NCI-H2227 treated with DMSO at 0.1 percent for 48 hours (cell line): Measurements from ENCODE around the gene GOSR2.
"Not testable (repeated sequence)": the region's sequence is repeated elsewhere in the genome, so short reads cannot be mapped to it uniquely, and the experiment has no call there.

Experiments
- DNase-seq: peaks from one replicate; lab custom pipeline; 2025; lab: John Stamatoyannopoulos, UW

GOSR2 gene

DNA sequence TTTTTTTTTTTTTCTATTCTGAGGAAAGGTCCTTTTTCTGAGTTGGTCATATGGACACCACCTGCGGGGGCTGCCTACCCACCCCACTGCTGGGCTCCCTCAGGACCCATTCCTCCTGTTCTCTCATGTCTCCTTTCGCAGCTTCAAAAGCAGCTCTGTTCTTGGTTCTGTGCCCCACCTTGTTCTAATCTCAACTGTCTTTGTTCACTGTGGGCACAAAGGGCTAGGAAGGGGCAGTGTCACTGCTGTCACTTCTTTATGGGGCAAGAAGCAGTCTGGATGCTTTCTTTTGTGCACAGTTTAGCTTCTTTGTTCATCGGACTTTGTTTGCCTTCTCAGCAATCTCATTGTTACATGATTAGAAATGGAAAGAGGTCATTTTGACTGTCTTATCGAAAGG is 7.1 kb downstream of the GOSR2 start:
- DNase-seq = no peak

DNA sequence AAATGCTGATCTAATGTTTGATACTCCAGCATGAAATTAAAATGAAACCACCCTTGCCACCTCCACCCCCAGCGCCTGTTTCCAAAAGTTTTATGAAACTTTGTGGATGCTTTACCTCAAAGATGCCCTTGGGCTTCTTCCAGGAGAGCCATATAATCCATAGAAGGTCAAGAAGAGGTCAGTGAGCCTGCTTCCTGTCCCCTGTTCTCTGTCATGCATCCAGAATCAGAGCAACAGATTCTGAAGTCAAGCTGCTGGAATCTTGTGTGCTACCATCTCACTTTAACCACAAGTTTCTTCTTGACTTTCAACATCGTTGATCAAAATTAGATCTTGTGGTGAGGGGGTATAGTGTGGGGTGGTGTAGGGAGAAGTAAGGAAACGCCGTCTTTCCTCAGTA is 8.6 kb downstream of the GOSR2 start:
- DNase-seq = no peak

DNA sequence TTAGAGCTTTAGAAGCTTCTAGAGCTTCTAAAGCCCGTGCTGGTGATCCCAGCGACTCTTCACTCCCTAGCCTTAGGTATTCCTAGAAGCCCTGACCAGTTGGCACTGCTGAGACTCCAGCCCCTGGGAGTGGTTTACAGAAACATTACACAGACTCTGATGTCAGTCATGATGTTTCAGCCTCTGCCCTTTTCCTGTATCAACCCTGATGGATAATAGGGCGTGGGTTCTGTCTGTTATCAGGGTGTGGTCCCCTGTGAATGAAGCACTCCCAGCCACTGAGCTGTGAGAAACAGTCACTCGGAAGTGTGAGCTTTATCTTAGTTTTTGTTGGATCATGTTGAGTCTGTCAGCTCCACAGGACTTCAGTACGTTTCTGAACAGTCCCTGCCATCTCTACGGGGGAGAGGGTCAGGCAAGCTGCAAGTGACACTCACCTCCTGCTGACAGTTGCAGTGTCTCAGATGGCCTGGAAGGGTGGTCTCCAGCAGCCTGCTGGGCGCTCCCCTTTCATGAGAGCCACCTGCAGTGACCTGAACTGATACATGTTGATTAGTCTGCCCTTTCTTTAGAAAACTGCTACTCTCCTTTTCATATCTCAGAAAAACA is 12.8 kb downstream of the GOSR2 start:
- DNase-seq = no peak

DNA sequence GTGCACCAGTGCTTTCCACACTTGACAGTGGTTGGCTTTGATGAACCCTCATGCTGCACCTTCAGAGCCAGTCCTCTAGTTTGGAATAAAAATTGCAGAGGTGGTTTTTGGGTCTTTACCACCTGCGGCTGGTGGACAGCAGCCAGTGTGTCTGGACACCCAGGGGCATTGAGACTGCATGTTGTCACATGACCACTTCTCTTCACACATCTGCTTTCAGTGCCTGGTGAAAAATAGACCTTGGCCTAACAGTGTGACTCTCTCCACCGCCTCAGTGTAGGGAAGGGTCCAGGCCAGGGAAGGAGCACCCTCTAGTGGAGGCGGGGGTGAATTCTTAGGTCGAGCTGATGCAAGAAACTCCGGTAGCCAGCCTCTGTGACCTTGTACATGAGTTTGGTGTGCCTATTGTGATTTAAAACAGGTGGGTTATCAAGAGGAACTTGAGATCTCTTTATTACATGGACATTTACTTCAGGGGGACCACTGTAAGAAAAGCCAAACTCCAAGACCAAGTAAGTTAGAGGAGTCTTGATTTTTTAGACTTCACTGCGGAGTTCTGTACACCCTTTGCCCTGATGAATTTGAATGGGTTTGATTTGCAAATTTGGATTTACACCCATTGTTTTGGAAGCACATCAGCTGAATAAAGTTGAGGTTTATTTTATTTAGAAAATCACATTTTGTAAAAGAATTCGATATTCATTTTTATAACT is 17.9 kb downstream of the GOSR2 start:
- peak; percentile 76 for DNase-seq

DNA sequence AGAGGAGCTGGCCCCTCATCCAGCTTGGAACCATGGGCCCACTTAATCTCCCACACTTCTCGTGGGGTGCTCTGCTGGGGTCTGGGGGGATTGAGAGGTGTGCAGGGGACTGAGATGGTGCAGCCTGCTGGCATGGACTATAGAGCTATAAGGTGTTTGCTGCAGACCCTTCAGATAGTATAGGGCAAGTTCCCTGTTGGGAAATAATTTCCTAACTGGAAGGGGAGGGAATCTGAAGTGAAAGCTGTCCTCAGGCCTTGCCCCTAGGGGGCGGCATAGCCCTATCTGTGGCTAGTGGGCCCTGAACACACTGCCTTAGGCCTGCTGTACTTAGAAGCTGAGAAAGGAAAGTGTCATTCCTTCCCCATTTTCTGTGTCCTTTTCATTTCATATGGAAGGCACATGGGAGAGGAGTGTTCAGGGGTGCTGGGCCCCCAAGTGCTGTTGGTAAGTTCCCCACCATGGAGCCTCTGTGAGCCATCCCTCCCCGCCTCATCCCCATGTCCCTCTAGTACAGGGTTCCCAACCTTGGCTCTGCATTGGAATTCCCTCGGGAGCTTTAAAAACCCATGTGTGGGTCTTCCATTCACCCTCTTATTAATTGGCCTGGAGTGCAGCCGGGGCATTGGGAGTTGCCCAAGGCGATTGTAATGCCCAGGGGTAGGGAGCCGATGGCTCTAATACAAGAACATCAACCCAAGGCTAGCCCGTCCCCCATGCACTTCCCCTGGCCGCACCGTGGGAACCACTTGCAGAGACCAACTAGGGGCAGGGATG is 19.7 kb downstream of the GOSR2 start:
- peak; percentile 73 for DNase-seq

DNA sequence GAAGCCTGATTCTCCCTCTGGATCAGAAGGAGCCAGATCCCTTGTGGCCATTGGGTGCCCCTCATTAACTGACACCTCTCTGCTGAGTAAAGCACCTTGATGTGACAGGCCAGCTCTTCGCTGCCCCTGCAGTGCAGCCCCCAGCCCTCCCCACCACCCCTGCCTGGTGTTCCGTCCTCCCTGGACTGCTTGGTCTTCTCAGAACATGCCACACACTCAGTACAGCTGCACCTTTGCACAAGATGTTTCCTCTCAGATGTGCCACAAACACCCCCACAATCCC is 20.2 kb downstream of the GOSR2 start:
- no peak for DNase-seq

DNA sequence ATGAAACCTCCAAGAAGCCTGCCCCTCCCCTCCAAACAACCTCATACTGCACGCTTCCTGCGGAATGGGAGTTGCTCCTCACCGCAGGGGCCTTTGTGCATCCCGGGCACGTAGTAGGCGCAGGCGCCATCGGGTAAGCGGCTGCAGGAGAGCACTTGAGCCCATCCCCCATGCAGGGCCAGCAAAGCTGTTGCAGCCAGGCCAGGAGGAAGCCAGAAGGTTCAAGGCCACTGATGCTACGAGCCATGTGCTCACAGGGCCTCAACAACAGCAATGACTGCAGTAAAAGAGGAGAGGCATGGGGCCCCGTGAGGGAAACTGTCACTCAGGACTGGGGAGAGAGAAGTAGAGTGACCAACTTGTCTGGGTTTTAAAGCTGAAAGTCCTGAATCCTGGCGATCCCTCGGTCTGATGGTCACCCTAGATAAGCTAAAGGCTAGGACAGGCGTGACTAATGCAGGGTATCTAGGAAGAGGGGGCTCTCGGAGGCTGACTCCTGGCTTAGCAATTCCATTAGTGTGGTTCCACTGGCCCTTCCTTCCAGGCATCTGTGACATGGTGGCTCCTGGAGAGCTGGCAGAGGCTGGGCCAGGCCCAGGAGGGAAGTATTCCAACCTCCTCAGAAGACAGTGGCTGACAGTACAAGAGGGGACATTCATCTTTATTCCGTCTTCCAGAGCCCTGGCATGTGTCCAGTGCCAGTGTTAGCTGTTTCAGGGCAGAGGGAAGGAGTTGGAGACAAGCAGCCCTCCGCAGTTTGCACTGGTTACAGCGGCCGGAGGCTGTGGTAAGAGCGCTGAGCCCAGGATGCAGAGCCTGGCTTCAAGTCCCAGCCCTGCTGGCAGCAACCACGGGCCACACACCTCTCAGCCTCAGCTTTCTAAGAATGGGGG is 20.8 kb downstream of the GOSR2 start:
- peak; percentile 20 for DNase-seq

DNA sequence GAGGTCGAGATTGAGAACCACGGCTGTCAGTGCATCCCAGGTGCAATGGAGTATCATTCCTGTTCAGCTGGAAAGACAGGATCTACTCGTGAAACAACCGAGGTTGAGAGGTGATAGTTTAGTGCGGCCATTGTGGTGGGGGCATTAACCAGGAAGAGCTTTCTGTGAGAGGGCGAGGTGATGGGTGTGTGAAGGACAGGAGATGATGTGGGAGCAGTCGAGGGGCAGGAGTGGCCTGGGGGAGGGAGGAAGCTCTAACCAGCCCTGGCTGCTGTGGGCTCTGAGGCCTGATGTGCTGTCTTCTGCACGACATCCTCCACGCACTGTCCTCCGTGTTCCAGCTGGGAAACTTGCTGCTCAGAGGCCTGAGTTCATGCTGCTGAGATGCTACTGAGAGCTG is 22.0 kb downstream of the GOSR2 start:
- DNase-seq = no peak

DNA sequence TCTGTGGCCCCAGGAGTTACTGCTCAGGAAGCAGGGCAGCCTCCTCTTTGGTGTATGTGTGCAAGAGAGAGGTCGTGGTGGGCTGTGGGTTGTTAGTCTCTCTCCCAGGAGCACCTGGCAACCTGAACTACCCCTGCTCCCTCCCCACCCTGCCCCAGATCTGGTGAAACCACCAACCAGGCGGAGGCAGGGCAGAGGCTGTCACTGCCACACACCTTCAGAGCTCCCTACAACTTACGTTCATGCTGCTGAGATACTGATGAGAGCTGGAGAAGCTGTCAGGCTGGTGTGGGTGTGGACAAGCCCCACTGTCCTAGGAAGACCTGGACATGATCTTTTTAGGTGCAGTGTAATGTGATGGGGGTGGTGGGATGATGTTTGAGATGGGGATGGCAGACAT is 24.3 kb downstream of the GOSR2 start:
- no peak for DNase-seq

DNA sequence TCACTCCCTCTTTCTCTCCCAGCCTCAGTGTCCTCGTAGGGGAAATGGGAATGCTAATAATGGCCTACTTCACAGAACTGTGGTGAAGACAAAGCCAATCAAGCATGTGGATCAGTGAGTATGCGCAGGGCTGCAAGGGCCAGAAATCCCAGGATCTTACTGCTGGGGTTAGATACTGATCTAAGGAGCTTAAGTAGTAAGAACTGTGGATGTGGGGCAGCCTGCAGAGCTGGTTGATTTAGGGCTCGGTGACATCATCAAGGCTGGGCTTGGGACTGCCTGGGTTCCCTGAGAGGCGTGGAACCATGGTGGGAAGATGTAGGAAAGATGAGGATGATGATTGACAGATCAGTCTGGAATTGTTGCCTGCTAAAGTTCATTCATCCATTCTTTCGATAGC is 25.6 kb downstream of the GOSR2 start:
- no peak for DNase-seq

DNA sequence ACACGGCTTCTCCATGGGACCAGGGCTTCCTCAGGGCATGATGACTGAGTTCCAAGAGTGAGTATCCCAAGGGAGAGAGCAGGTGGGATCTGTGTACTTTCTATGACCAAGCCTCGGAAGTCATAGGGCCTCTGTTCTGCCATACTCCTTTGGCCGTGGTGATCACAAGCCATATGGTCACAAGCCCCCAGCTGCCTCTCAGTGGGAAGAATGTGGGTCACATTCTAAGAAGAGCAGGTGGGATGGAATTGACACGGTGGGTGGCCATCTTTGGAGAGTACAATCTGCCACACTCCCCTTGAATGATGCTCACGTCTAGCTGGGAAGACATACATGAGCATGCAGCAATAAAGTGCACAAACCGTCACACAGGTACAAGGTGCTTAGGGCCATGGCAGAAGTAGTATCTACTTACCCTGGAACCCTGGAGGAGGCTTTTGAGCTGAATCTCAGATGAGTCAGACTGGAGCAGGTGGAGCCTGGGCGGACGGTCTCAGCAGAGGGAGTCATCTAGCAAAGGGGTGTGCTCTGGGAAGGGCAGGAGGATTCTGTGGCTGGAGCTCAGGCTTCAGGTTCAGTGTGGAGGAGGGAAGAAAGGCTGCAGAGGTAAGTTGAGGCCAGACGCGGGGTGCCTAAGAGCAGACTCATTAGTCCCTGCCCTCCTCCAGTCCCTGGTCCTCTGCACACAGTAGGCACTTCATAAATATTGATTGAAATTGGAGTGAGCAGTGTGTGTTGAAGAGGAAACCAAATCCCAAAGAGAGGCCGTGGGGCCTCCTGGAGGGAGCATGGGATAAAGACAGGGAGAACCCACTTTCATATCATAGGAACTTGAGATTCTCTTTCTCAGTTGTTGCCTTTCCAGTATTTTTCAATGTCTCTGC is 26.6 kb downstream of the GOSR2 start:
- DNase-seq = no peak

DNA sequence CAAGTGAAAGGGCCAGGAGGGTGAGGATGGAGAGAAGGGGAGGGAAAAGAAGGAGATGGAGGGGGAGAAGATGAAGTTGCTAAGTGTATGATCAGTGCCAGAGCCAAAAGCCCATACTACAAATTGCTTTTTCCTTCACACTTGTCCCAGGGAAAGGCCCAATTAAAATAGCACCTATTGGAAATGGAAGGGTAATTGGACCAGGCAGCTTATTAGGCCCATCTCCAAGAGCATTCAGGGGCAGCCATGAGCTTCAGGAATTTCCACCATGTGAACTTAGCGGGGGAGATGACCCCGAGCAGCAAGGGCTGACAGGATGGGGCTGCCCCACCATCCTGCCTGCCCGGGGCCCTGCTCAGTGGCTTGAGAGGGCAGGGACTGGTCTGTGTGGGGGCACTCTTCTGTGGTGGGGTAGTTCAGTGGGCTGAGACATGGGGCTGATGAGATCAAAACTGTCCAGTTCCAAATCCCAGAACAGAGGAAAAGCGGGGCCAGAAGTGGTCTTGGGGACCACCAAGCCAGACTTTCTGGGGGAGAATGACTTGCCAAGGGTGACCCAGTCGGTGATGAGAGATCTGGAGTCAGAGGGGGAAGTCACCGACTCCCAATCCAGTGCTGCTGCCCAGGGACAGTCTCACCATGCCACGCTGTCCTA is 27.5 kb downstream of the GOSR2 start:
- no peak for DNase-seq

DNA sequence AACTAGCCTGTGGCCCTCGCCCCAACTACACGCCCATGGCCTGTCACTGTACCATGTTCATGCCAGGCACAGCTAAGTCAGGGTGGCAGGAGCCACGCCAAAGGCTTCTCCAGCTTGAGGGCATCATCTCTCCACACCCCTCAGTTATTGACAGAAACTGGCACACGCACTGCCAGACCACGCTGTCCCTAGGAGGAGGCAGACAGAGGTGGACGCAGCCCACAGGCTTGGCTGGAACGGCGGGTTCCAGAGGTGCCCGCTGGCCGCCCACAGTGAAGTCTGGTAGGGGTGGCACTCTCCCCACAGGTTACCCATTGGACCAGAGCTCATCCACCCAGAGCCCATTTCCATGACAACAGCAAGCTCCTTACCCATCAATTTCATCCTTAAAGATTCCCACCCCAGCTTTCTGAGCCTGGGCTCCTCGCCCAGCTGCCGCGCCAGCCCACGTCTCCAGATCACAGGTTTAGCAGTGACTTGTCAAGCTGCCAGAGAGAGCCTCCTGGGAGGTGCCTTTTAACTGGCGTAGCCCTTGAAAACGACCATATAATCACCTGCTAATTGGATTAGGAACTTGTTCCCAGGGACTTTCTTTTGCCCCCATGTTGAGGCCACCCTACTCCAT is 28.1 kb downstream of the GOSR2 start:
- peak; percentile 61 for DNase-seq

DNA sequence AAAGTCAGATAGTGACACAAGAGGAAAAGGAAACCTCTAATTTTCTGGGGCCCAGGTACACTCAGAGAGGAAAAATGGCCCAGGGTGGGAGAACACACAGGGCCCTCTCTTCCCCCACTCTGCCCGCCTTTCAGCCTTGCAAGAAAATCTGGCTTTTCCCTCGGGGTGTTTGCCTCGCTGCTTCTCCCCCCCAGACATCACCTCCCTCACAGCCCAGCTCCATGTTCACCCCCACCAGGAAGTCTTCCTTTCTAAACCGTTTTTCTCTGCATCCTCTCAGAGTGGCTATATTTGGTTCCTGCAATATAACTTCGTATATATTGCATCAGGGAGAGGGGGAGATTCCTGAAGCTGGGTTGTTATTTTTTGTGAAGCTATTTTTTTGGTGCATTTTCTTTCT is 28.7 kb downstream of the GOSR2 start:
- no peak for DNase-seq

DNA sequence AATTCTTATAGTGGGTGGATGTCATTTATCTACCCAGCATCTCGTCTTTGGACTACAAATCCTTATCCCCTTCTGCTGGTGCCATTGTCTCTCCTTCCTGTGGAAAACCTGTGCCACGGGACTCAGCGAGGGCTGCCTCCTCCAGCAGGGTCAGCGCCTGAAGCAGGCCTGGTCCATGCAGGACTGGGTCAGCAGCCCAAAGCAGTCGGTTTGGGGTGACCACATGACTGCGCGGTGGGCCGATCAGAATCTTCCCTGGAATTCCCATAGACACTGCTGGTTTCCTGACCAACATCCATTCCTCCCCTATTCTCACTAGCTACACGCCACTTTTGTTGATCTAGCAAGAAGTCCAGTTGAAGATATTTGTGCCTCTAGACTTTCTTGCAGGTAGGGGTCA is 29.2 kb downstream of the GOSR2 start:
- no peak for DNase-seq

DNA sequence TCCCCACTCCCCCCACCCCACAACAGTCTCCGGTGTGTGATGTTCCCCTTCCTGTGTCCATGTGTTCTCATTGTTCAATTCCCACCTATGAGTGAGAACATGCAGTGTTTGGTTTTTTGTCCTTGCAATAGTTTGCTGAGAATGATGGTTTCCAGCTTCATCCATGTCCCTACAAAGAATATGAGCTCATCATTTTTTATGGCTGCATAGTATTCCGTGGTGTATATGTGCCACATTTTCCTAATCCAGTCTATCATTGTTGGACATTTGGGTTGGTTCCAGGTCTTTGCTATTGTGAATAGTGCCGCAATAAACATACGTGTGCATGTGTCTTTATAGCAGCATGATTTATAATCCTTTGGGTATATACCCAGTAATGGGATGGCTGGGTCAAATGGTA is 30.2 kb downstream of the GOSR2 start:
- not testable (repeated sequence) for DNase-seq

DNA sequence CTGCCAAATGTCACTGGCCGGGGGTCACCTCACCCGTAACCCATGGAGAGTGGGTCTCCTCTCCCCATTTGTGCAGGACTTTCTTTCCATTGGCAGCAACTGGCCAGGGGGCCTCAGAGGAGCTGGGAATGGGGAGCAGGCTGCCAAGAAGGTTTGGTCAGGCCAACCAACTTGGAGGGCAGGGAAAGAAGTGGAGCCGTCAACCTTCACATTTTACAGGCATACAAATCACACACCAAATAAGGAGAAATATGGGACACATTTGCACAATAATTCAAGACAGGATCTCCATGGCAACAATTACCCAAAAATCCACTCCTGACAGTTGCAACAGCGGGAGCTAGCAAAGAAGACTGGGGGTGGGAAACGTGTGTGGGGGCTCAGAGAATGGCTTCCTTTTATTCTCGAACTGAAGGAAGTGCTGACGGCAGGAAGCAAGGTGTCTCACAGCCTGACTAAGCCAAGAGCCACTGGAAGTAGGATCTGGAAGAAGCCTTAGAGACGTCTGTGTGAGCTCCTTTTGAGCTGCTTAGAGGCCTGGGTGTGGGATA is 35.2 kb downstream of the GOSR2 start:
- no peak for DNase-seq

DNA sequence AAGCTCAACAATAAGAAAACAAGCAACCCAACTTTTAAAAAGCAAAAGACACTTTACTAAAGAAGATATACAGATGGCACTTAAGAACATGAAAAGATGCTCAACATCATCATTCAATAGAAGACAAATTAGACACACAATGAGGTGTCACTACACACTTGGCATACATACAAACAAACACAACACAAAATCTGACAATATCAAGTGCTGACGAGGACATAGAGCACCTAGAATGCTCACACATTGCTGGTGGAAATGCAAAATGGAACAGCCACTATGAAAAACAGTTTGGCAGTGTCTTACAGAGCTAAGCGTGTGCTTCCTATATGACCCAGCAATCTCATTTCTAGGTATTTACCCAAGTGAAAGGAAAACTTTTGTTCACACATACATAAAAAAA is 37.2 kb downstream of the GOSR2 start:
- DNase-seq = no peak

DNA sequence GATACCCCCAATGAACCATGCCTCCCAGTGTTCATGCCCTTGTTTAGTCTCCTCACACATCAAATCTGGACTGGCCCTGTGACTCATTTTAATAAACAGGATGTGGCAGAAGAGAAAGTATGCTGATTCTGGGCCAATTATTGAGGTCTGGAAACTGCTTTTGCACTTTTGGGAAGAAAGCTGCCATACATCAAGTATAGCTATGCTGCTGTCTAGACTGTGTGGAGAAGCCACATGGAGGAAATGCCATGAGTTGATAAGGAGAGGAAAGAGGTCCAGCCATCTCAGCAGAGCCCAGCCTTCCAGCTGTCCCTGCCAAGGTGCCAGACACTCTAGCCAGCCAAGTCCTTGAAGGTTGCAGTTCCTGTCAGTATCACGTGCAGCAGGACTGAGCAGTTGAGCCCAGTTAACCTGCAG is 39.4 kb downstream of the GOSR2 start:
- no peak for DNase-seq

DNA sequence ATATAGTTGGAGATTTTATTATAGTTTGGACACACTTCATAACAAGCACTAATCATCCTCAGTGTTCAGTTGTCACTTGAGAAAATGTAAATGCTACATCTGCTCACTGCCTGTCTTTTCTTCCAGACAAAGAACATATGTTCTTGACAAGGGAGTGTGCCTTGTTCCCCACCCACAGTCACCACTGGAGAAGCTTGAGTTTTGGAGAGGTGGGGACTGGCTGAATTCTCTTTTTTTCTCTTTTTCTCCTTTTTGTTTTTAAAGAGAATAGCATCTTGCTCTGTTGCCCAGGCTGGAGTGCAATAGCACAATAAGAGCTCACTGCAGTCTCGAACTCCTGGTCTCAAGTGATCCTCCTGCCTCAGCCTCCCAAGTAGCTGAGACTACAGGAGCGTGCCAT is 40.6 kb downstream of the GOSR2 start:
- DNase-seq = no peak
